ENCODE measurements around the gene POU2F1.

GRCh38 chr1:167412072-167412471 is 191.4 kb downstream of the POU2F1 start:
- TF ChIP-seq, protein P1, sequence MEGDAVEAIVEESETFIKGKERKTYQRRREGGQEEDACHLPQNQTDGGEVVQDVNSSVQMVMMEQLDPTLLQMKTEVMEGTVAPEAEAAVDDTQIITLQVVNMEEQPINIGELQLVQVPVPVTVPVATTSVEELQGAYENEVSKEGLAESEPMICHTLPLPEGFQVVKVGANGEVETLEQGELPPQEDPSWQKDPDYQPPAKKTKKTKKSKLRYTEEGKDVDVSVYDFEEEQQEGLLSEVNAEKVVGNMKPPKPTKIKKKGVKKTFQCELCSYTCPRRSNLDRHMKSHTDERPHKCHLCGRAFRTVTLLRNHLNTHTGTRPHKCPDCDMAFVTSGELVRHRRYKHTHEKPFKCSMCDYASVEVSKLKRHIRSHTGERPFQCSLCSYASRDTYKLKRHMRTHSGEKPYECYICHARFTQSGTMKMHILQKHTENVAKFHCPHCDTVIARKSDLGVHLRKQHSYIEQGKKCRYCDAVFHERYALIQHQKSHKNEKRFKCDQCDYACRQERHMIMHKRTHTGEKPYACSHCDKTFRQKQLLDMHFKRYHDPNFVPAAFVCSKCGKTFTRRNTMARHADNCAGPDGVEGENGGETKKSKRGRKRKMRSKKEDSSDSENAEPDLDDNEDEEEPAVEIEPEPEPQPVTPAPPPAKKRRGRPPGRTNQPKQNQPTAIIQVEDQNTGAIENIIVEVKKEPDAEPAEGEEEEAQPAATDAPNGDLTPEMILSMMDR (IDR thresholded peaks at IDR 0.05) = no peak
- TF ChIP-seq POLR2A (IDR thresholded peaks at IDR 0.05) = no peak
- TF ChIP-seq EP300 (IDR thresholded peaks at IDR 0.05) = no peak

Measured in tibial nerve (tissue), 4 donors.